GM19328 (cell line): ENCODE data around the gene IKZF2.

Experiments used
- ATAC-seq: cut with Tn5 transposase; IDR thresholded peaks from one replicate; pipeline ENCODE4 v1.9.1; 2021; ENCODE audit warnings: mild to moderate bottlenecking, moderate library complexity; ENCODE audit not compliant: unreplicated experiment

IKZF2 gene

GRCh38 chr2:213007290-213007838 lies 144.0 kb downstream of the IKZF2 start:
- no peak for ATAC-seq

GRCh38 chr2:213004197-213004821 lies 147.1 kb downstream of the IKZF2 start:
- ATAC-seq = no peak

- no peak for ATAC-seq
These were observed 149.0 kb downstream of the IKZF2 start for GRCh38 chr2:213002383-213002782.

GRCh38 chr2:213001297-213001910 lies 150.0 kb downstream of the IKZF2 start:
- no peak for ATAC-seq

- ATAC-seq = no peak
These were observed 152.6 kb downstream of the IKZF2 start for GRCh38 chr2:212998626-212999359.

GRCh38 chr2:212997526-212998020 lies 153.8 kb downstream of the IKZF2 start:
- no peak for ATAC-seq

GRCh38 chr2:212995920-212996319 lies 155.5 kb downstream of the IKZF2 start:
- no peak for ATAC-seq

GRCh38 chr2:212994976-212995375 lies 156.4 kb downstream of the IKZF2 start:
- no peak for ATAC-seq

GRCh38 chr2:212991120-212991519 lies 160.3 kb downstream of the IKZF2 start:
- ATAC-seq = peak; percentile 63

- peak; percentile 54 for ATAC-seq
These were observed 160.7 kb downstream of the IKZF2 start for GRCh38 chr2:212990697-212991096.

GRCh38 chr2:212987492-212987891 lies 163.9 kb downstream of the IKZF2 start:
- ATAC-seq = no peak

GRCh38 chr2:212984129-212984528 lies 167.3 kb downstream of the IKZF2 start:
- no peak for ATAC-seq

GRCh38 chr2:212979799-212980198 lies 171.6 kb downstream of the IKZF2 start:
- no peak for ATAC-seq

- ATAC-seq = no peak
These were observed 172.3 kb downstream of the IKZF2 start for GRCh38 chr2:212979046-212979612.

GRCh38 chr2:212977152-212977551 lies 174.3 kb downstream of the IKZF2 start:
- no peak for ATAC-seq

- ATAC-seq = no peak
These were observed 176.1 kb downstream of the IKZF2 start for GRCh38 chr2:212975333-212975732.

- no peak for ATAC-seq
These were observed 176.7 kb downstream of the IKZF2 start for GRCh38 chr2:212974692-212975091.

- no peak for ATAC-seq
These were observed 178.1 kb downstream of the IKZF2 start for GRCh38 chr2:212973347-212973746.

GRCh38 chr2:212970132-212970531 lies 181.3 kb downstream of the IKZF2 start:
- ATAC-seq = no peak

- no peak for ATAC-seq
These were observed 182.9 kb downstream of the IKZF2 start for GRCh38 chr2:212968284-212969081.
